Tibial nerve (tissue), 3 donors: ENCODE results near the gene CNTN2.

Experiments used
- EP300 ChIP-seq, 2 donors: sonication (generic); formaldehyde crosslinking; IDR thresholded peaks; one replicate each; pipeline ENCODE4 v1.6.1; 2017; ENCODE audit warnings: antibody characterized with exemption in 2 of 2, mild to moderate bottlenecking in 1 of 2
- POLR2A ChIP-seq, 2 donors: fragments of 450-650 bp; IDR thresholded peaks; one replicate each; pipeline ENCODE4 v1.6.1; 2017; ENCODE audit warnings: antibody characterized with exemption in 2 of 2, mild to moderate bottlenecking in 2 of 2, moderate library complexity in 2 of 2

DNA sequence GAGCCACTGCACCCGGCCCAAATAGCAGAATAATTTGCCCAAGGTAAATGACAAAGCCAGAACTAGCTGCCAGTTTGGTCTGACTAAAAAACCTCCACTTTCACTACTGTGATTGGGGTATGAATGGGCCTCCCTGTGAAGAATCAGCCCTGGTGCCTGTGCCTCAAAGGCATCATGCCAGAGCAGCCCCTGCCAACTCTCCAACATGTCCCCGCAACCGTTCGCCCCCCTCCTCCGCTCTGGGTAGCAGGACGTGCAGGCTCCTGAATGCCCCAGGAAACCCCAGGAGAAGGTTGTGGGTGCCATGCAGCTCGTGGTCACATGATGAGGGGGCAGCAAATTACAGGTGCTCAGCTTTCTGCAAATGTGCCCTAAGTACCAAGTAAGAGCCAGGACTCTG lies 14.6 kb upstream of the CNTN2 start:
- TF ChIP-seq POLR2A (IDR thresholded peaks at IDR 0.05) (no peak), EP300 (IDR thresholded peaks at IDR 0.05) (no peak)
